GM15510 (cell line): ENCODE data around the gene LIF.

Experiments
- POLR2A ChIP-seq: IDR thresholded peaks from 3 replicates; pipeline ENCODE4 v1.6.1; 2011; ENCODE audit warnings: borderline replicate concordance; ENCODE audit not compliant: insufficient read length; ENCODE audit errors: extremely low read depth

The LIF gene

DNA sequence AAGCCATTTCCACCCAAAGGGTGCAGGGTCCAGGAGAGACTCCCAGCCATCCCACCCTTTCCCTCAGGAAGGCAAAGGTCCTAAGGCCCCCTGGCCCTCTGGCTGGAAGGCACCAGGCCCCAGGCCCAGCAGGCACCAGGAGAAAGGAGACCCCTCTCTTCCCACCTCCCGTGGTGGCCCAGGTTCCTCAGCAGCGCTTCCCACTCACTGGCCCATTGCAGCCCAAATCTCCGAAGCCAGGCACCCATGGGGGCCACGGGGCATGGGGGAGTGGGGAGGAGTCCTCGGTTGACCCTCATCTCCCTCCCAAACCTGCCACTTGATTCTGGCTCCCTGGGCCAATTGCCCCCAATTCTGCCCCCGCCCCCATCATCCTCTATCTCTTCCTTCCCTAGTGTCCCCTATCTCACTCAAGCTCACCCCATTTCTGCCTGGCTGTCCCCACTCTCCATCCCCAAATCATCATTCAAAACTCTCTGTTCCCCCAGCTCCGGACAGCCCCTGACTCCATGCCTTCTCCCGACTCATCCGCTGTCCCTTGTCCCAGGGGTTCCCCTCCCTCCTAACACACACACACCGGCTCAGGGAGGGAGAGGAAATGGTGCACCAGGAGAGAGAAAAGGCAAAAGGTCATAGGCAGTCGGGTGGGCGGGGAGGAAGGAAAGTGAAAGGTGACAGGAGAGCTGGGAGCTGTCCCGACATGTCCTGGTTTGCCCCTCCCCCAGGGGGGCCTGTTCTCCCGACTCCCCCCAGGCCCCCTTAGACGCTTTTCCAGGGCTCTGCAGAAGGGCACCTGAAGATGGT lies 1.2 kb downstream of the LIF start:
- no peak for TF ChIP-seq POLR2A

GRCh38 chr22:30244641-30245040 lies 1.9 kb downstream of the LIF start:
- no peak for TF ChIP-seq POLR2A

- no peak for TF ChIP-seq POLR2A
Measured at GRCh38 chr22:30244066-30244465, 2.5 kb downstream of the LIF start.

DNA sequence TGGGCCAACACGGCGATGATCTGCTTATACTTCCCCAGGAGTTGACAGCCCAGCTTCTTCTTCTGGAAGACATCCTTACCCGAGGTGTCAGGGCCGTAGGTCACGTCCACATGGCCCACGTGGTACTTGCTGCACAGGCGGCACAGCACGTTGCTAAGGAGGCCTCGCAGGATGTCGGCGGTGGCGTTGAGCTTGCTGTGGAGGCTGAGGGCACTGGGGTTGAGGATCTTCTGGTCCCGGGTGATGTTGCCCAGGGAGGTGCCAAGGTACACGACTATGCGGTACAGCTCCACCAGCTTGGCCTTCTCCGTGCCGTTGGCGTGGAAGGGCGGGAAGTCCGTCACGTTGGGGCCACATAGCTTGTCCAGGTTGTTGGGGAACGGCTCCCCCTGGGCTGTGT lies 2.9 kb downstream of the LIF start:
- TF ChIP-seq POLR2A = no peak

- TF ChIP-seq POLR2A = no peak
Measured at GRCh38 chr22:30241576-30242371, 4.8 kb downstream of the LIF start.

DNA sequence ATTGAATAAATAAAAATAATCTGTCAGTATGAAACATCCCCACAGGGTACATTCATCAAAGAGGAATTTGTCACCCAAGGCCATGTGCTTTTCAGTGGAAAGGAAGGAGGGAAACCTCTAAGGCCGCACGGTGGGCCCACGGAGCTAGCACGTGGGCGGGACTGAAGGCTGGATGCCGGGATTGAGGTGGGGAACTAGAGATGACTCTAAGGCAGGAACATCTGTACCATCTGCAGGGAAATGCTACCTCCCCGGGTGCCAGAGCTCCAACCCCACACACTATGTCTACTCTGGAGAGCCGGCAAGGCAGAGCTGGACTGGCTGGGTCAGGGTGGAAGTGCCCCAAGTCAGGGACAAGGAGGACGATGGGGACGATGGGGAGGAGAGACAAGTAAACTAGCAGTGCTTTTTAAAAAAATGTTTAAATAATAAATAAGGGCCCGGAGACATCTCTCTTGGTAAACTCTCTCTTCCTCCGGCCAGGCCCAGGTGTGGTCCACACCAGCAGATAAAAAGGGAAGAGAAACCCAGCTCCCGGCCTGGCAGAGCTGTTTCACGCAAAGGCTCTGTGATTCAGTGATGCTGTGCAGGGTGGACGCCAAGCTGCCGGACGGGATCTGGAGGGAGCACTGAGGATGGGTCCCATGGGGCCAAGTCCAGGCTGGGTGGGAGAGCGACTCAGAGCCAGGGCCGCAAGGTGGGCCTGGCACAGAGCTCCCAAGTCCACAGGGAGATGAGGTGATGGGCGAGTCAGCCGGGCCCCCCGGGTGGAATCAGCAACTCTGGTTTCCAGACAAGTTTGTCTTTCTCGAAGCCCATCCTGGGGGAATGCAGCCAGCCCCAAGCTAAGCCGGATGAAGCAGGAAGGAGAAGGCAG lies 5.8 kb downstream of the LIF start:
- TF ChIP-seq POLR2A = no peak

GRCh38 chr22:30239488-30240405 lies 6.8 kb downstream of the LIF start:
- TF ChIP-seq POLR2A = no peak

DNA sequence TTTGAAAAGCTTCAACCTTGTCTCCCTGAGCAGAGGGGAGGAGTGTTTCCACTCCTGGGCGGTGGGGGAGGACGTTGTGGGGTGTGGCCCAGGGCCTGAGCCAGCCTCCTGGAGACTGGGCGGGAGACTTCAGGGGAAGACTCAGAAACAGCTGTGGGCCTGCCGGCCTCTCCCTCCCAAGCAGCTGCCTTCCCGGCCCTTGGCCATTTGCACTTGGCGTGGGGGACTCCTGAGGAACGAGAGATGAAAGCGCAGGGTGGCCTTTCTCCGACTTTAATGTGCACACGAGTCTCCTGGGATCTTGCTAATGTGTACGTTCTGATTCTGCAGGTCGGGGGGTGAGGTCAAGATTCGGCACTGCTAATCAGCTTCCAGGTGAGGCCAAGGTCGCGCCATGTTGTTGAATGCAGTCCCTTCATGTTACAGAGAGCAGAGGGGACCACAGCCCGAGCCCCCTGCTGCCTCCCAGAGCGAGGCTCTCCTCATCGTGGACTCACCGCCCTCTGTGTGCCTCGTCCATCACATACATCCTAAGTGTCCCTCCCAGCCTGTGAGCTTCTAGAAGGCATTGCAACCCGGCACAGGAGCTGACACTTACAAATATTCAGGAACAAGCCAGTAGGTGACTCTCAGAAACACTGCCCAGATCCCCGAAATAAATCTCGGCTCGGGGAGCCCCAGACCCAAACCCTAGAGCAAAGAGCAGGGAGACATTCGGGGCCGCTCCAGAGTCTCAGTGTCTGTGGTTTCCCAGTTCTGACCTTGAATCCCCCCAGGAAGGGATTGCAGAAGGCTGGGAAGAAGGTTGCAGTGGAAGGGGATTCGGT lies 7.7 kb downstream of the LIF start:
- TF ChIP-seq POLR2A = no peak

GRCh38 chr22:30238136-30238535 lies 8.4 kb downstream of the LIF start:
- no peak for TF ChIP-seq POLR2A

DNA sequence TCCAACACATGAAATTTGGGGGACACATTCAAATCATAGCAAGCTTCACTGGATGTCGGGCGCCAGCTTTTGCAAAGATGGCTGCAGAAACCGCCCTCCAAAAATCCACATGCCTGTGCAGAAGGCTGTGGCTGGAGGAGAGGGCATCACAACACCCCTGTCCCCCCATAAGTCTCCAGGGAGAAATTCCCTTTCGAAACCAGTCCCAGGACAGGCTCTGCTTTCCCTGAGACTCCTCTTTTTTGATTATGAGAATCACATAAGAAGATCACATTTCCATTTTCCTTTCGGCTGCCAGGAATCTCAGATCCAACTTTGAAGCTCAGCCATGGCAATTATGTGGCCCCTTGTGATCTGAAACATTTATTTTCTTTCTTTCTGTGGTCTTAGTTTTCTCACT lies 9.7 kb downstream of the LIF start:
- no peak for TF ChIP-seq POLR2A

GRCh38 chr22:30235687-30236170 lies 10.8 kb downstream of the LIF start:
- no peak for TF ChIP-seq POLR2A

GRCh38 chr22:30234786-30235470 lies 11.6 kb downstream of the LIF start:
- TF ChIP-seq POLR2A = no peak
